GM19351 (cell line): ENCODE data around the gene SSH2.
"Not testable (repeated sequence)": the region's sequence is repeated elsewhere in the genome, so short reads cannot be mapped to it uniquely, and the experiment has no call there.

ENCODE experiments used
- ATAC-seq: cut with Tn5 transposase; IDR thresholded peaks from one replicate; pipeline ENCODE4 v1.9.1; 2021; ENCODE audit warnings: mild to moderate bottlenecking, moderate library complexity; ENCODE audit not compliant: unreplicated experiment

Gene SSH2

GRCh38 chr17:29931231-29931932 lies 1.4 kb upstream of the SSH2 start:
- peak; percentile 67 for ATAC-seq

- ATAC-seq: peak; percentile 7
Observed at GRCh38 chr17:29930409-29931010, 482 bp upstream of the SSH2 start.

GRCh38 chr17:29929006-29929532 lies 959 bp downstream of the SSH2 start:
- ATAC-seq: no peak

- ATAC-seq: no peak
Observed at GRCh38 chr17:29927546-29927945, 2.5 kb downstream of the SSH2 start.

GRCh38 chr17:29924786-29925185 lies 5.2 kb downstream of the SSH2 start:
- no peak for ATAC-seq

GRCh38 chr17:29918922-29919856 lies 10.8 kb downstream of the SSH2 start:
- no peak for ATAC-seq

GRCh38 chr17:29918016-29918415 lies 12.0 kb downstream of the SSH2 start:
- ATAC-seq: no peak

- ATAC-seq: no peak
Observed at GRCh38 chr17:29914819-29915537, 15.1 kb downstream of the SSH2 start.

GRCh38 chr17:29911641-29912177 lies 18.3 kb downstream of the SSH2 start:
- ATAC-seq: no peak

- ATAC-seq: no peak
Observed at GRCh38 chr17:29909236-29910003, 20.6 kb downstream of the SSH2 start.

- no peak for ATAC-seq
Observed at GRCh38 chr17:29906969-29907368, 23.1 kb downstream of the SSH2 start.

- ATAC-seq: no peak
Observed at GRCh38 chr17:29905879-29906167, 24.2 kb downstream of the SSH2 start.

GRCh38 chr17:29905086-29905878 lies 24.7 kb downstream of the SSH2 start:
- ATAC-seq: no peak

- ATAC-seq: no peak
Observed at GRCh38 chr17:29903471-29903870, 26.6 kb downstream of the SSH2 start.

GRCh38 chr17:29897136-29897535 lies 32.9 kb downstream of the SSH2 start:
- ATAC-seq: not testable (repeated sequence)

GRCh38 chr17:29892201-29892600 lies 37.8 kb downstream of the SSH2 start:
- no peak for ATAC-seq

- ATAC-seq: no peak
Observed at GRCh38 chr17:29891131-29891530, 38.9 kb downstream of the SSH2 start.

GRCh38 chr17:29885031-29885640 lies 44.9 kb downstream of the SSH2 start:
- ATAC-seq: no peak

- ATAC-seq: no peak
Observed at GRCh38 chr17:29883497-29883896, 46.5 kb downstream of the SSH2 start.
